NCI-H460 (cell line): ENCODE measurements around the gene TRAK2. TPM values are rescaled to one million over a fixed set of nuclear protein-coding genes. Genes with fewer than 3 reads are reported as not detected.

Experiments used
- DNase-seq: peaks from one replicate; pipeline ENCODE4 v3.0.0-alpha.2; 2016; ENCODE audit warnings: low read depth; ENCODE audit errors: extremely low read depth
- total RNA-seq: library from RNA; depleted of rRNA; stranded (reverse); fragments of >200 nt; shearing (Covaris generic); gene quantifications from 2 replicates; pipeline ENCODE4 v1.2.3, GENCODE V29; 2014

The TRAK2 gene
- total RNA-seq, 1 experiment from 2014 or later, result 62.2 TPM

GRCh38 chr2:201363857-201364560, 87.2 kb downstream of the TRAK2 start:
- peak; percentile 57 for DNase-seq

- DNase-seq, result no peak
Observed at GRCh38 chr2:201362396-201362795, 88.9 kb downstream of the TRAK2 start.

- no peak for DNase-seq
Observed at GRCh38 chr2:201361078-201361733, 90.1 kb downstream of the TRAK2 start.

GRCh38 chr2:201360256-201360655, 91.0 kb downstream of the TRAK2 start:
- DNase-seq, result no peak

- DNase-seq, result peak; percentile 43
Observed at GRCh38 chr2:201358684-201359083, 92.6 kb downstream of the TRAK2 start.

GRCh38 chr2:201357221-201357620, 94.0 kb downstream of the TRAK2 start, which contains the start of gene FLACC1:
TSS of gene FLACC1 (minus strand) at chr2:201357345. CDS start at chr2:201351404, 5,941 bp downstream.
- peak; percentile 67 for DNase-seq

- no peak for DNase-seq
Observed at GRCh38 chr2:201353116-201353515, 98.1 kb downstream of the TRAK2 start.

- no peak for DNase-seq
Observed at GRCh38 chr2:201350879-201351278, 100.4 kb downstream of the TRAK2 start.

GRCh38 chr2:201349601-201350000, 101.7 kb downstream of the TRAK2 start:
- no peak for DNase-seq

- DNase-seq, result no peak
Observed at GRCh38 chr2:201348758-201349157, 102.5 kb downstream of the TRAK2 start.

GRCh38 chr2:201347138-201347537, 104.1 kb downstream of the TRAK2 start:
- no peak for DNase-seq

GRCh38 chr2:201345625-201346213, 105.5 kb downstream of the TRAK2 start:
- DNase-seq, result no peak

- DNase-seq, result no peak
Observed at GRCh38 chr2:201344663-201345366, 106.4 kb downstream of the TRAK2 start.

- no peak for DNase-seq
Observed at GRCh38 chr2:201343559-201343958, 107.7 kb downstream of the TRAK2 start.

- DNase-seq, result no peak
Observed at GRCh38 chr2:201342923-201343322, 108.3 kb downstream of the TRAK2 start.

- no peak for DNase-seq
Observed at GRCh38 chr2:201329409-201329808, 121.8 kb downstream of the TRAK2 start.

- DNase-seq, result no peak
Observed at GRCh38 chr2:201327678-201328077, 123.6 kb downstream of the TRAK2 start.
